Left colon (tissue), 2 donors: ENCODE data around the gene PKNOX2. TPM values are rescaled to one million over a fixed set of nuclear protein-coding genes. Genes with fewer than 3 reads are reported as not detected.

Source experiments
- ATAC-seq: fragments of 200-7000 bp; cut with Tn5 transposase; one replicate; pipeline ENCODE4 v1.9.1; 2020; ENCODE audit warnings: mild to moderate bottlenecking, moderate library complexity
- DNase-seq, 2 donors: peaks; one replicate each; pipeline ENCODE4 v3.0.0-alpha.2; 2020
- intact Hi-C, 2 donors: fragments of 100-400 bp; cut with DNase I in 1 of 2; cut with micrococcal nuclease in 1 of 2; formaldehyde crosslinking; loops; one replicate each; pipeline versions ENCODE4 v1.11.2 to v1.14.0; 2022; cut with DNase I, micrococcal nuclease
- total RNA-seq, 2 donors: library from RNA; stranded (reverse); fragmentation: NEBNext Ultra II Directional; extraction: Animal tissue kit (Norgen Biotek cat#: 25700); gene quantifications; one replicate each; pipeline ENCODE4 v1.2.1, GENCODE V29; 2021
- donor health status: DM: no; HTN: no; CAD: no.
- donor health status: DM: yes; HTN: yes; CAD: no.

Gene PKNOX2
- total RNA-seq, 2 donors from 2014 or later, result 0.49 to 1.5 TPM

- intact Hi-C loops, result no loop called here
- ATAC-seq (no peak), DNase-seq (no peak)
Measured at GRCh38 chr11:125398475-125398874, 233.9 kb downstream of the PKNOX2 start.

- no peak for ATAC-seq
- intact Hi-C loops, result no loop called here
- no peak for DNase-seq
Measured at GRCh38 chr11:125398994-125399640, 234.6 kb downstream of the PKNOX2 start.

DNA sequence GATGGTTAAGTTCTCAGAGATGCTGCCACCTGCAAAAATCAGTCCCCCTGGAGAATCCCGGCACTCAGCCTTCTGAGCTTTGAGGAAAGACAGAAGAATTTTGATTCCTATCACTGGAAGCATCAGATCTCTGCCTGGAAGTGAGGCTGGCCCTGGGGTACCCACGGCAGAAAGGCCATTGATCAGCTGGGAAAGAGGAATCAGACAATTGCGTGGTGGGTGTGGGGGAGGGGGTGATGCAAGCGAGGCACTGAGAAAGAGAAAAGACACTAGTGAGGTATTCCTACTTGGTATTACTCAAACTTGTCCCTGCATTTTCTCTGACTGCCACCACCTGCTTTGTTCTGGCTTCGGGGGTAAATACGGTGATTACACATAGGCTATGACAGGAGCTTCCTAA, 235.4 kb downstream of the PKNOX2 start:
- no peak for ATAC-seq
- intact Hi-C loops, result no loop called here
- DNase-seq, result no peak

- intact Hi-C loops, result no loop called here
- ATAC-seq (no peak), DNase-seq (no peak)
Measured at GRCh38 chr11:125401235-125401634, 236.7 kb downstream of the PKNOX2 start.

DNA sequence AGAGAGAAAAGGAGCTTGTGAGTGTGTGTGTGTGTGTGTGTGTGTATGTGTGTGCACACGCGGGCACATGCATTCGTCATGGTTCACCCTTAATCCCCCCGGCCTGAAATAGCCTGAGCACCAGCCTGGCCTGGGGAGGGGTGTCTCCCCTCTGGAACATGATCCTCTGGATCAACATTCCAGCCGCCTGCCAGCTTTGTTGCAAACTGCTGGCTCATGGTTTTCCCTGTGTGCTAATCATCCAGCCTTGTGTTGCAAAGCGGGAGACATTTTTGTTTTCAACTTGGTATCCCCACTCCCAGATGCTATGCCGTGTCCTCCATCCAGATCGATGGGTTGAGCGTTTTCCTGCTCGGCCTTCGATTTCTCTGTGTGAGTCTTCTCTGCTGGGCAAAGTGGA, 237.2 kb downstream of the PKNOX2 start:
- DNase-seq, result no peak

DNA sequence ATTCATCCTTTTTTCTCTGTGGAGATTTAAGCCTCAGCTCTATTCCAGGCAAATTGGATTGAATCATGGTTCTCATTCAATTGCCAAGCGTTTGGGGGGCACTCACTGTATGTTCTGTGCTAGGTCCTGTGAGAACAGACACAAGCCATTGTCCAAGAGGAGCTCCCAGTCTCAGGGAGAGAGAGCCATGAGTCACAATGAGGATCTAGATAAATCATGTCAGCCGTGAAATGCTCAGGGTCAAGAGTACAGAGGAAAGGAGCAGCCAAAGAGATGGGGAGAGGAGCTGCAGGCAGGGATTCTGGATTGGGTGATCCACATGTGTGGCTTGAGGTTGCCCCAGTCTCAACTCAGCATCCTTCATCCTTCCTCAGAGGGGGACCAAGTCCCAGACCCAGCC, 237.9 kb downstream of the PKNOX2 start:
- ATAC-seq, result no peak
- intact Hi-C loops, result no loop called here
- DNase-seq, result no peak

More for the DNA sequence above, 237.2 kb downstream of the PKNOX2 start:
- no peak for ATAC-seq
- intact Hi-C loops, result no loop called here

- DNase-seq, result no peak
- no peak for ATAC-seq
- intact Hi-C loops, result no loop called here
Measured at GRCh38 chr11:125404157-125404810, 239.7 kb downstream of the PKNOX2 start.

DNA sequence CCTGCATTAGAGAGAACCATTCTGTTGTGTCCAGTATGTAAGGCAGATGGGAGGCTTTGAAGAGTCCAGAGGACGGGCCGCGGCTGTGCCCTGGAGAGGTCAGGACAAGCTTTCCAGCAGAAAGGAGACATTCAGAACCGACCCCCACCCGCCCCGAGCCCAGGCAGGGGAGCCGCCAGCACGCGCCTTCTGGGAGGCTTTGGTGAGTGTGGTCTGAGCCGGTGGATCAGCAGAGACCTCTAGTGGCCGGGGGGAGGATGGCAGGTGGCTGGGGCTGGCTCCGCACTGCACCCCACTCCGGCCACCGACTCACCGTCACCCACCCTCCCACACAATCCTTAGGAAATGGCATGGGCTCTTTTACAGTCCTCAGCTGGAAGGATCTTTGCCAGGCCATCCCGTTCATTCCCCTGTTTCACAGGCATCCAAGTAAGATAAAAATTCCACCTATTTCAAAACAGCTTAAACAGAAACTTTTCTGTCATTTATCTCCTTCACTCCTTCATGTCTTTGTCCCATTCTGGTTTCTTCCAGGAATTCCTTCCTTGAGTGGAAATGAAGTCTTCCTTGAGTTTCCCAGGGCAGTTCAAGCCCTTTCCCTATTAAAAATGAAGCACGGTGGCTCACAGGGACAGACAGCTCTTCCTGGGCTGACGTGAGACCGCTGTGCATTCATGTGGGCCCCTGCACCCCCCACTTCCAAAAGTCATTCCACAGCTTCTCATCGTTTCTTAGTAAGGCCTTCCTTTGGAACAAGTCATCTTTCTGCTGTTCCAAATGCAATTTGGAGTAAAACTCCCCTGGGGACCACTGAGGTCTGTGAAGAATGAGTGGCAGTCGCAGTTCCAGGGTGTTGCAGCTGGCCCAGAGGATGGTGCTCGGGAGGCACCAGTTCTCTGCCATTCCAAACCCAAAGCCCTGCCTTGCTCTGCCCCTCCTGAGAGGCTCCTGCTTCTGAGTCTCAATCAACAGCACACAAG, 240.6 kb downstream of the PKNOX2 start:
- peak; percentile 78 for ATAC-seq
- intact Hi-C loops, result no loop called here
- DNase-seq, result peak; percentile 36 to 62

- DNase-seq (no peak), ATAC-seq (no peak)
- intact Hi-C loops, result no loop called here
Measured at GRCh38 chr11:125407046-125407445, 242.5 kb downstream of the PKNOX2 start.

GRCh38 chr11:125408311-125408711, 243.8 kb downstream of the PKNOX2 start:
- intact Hi-C loops, result no loop called here
- no peak for ATAC-seq
- DNase-seq, result no peak

GRCh38 chr11:125410091-125410490, 245.5 kb downstream of the PKNOX2 start:
- intact Hi-C loops, result no loop called here
- DNase-seq (no peak), ATAC-seq (no peak)

- no peak for DNase-seq
- ATAC-seq, result no peak
- intact Hi-C loops, result no loop called here
Measured at GRCh38 chr11:125412177-125412496, 247.6 kb downstream of the PKNOX2 start.

DNA sequence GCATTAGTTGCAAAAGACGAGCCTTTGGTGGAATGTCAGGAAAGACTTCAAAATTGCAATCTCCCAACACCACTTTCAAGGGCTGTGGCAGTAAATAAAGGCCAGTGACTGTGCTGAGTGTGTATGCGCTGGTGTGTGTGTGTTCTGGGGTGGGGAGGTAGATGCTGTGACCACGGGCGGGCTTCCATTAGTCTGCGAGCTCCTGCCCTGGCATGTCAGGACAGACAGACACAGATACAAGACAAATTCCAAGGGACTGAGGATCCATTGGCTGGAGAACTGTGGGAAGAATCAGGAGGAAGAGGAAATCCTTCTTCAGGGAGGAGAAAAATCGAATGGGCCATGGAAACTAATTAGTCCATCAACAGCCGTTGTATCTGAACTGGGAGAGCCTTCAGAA, 248.0 kb downstream of the PKNOX2 start:
- ATAC-seq, result no peak
- DNase-seq, result no peak
- intact Hi-C loops, result no loop called here

GRCh38 chr11:125413226-125413625, 248.7 kb downstream of the PKNOX2 start:
- ATAC-seq (no peak), DNase-seq (no peak)
- intact Hi-C loops, result no loop called here

DNA sequence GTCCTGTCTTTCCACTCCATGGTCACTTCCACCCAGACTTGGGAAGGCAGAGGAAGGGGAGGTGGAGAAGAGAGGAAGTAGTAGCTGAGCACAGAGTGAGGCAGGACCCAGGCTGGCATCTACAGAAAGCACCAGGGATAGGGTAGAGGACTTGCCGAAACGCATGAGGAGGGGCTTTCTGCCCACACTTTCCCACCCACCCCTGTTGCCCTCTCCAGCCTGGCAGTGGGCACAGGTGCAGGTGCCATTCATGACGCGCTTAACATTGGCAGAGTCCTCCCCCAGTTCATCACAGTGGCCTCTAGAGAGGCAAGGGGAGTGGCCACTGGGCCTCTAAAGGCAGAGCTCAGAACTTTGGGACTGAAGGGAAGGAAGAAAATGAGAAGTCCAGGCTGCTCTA, 249.6 kb downstream of the PKNOX2 start:
- DNase-seq (no peak), ATAC-seq (no peak)
- intact Hi-C loops, result no loop called here

- intact Hi-C loops, result no loop called here
- no peak for ATAC-seq
Measured at GRCh38 chr11:125416981-125417935, 252.7 kb downstream of the PKNOX2 start.

DNA sequence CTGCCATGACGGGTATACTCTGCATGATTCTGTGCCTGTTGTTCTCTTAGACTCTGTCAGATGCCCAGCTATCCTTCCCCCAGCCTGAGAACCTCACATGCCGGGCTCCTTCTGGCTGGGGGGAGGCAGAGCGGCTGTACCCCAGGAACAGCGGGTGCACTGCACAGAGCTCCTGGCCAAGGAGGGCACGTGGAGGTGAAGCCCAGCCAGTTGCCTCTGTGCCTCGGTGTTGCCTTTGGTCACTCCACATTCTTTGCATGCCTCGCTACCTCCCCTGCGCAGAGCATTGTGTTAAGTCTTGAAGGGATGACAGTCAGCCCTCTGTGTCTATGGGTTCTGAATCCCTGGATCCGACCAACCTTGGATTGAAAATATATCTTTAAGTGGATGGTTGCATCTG, 253.8 kb downstream of the PKNOX2 start:
- intact Hi-C loops, result no loop called here
- DNase-seq (no peak), ATAC-seq (no peak)

More at GRCh38 chr11:125416981-125417935, 252.7 kb downstream of the PKNOX2 start:
- no peak for DNase-seq

DNA sequence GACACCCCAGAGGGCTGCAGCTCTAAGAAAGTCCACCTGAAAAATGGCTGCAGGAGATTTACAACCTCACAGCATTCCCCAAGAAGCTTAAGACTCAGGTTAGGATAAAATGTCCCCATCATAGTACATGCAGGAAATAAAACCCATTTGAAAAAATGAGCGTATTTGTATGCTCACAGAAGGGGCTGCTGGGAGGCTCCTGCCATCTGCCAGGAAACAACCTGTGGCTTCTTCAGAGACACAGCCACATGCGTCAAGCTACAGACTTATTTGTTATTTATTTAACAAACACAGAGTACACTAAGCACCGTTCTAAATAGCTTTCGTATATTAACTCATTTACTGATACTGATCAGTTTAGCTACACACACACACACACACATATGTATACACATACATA, 258.1 kb downstream of the PKNOX2 start:
- DNase-seq (no peak), ATAC-seq (no peak)
- intact Hi-C loops, result no loop called here
